OCI-LY1 (cell line): ENCODE measurements around the gene IDUA.

Source experiments
- H2AFZ ChIP-seq: fragments of 200-600 bp; sonication (generic), shearing (Covaris generic); 2 replicates; pipeline ENCODE4 v1.6.0; 2014; ENCODE audit warnings: antibody characterized with exemption, mild to moderate bottlenecking, low read length
- H3F3A ChIP-seq: fragments of 200-600 bp; sonication (generic), shearing (Covaris generic); 2 replicates; pipeline ENCODE4 v1.6.0; 2014; ENCODE audit warnings: mild to moderate bottlenecking, antibody characterized with exemption, low read length, moderate library complexity; ENCODE audit not compliant: insufficient read depth
- H3K27ac ChIP-seq: fragments of 200-600 bp; sonication (generic); 2 replicates; pipeline ENCODE4 v1.5.1; 2014; ENCODE audit warnings: low read length, mixed run types, mild to moderate bottlenecking, low read depth; ENCODE audit not compliant: poor library complexity, severe bottlenecking
- H3K27me3 ChIP-seq: fragments of 200-600 bp; sonication (generic); 2 replicates; pipeline ENCODE4 v1.6.0; 2014; ENCODE audit warnings: antibody characterized with exemption, mild to moderate bottlenecking, low read length, moderate library complexity; ENCODE audit not compliant: insufficient read depth
- H3K36me3 ChIP-seq: fragments of 200-600 bp; sonication (generic); 2 replicates; pipeline ENCODE4 v1.6.1; 2014; ENCODE audit warnings: mild to moderate bottlenecking, antibody characterized with exemption, low read length, moderate library complexity, mixed read lengths; ENCODE audit not compliant: insufficient read depth
- H3K4me1 ChIP-seq: fragments of 200-600 bp; sonication (generic); 2 replicates; pipeline ENCODE4 v1.5.1; 2014; ENCODE audit warnings: mild to moderate bottlenecking, low read length, moderate library complexity; ENCODE audit not compliant: insufficient read depth, severe bottlenecking
- H3K4me2 ChIP-seq: fragments of 200-600 bp; sonication (generic), shearing (Covaris generic); 2 replicates; pipeline ENCODE4 v1.6.1; 2014; ENCODE audit warnings: low read length
- H3K4me3 ChIP-seq: fragments of 200-600 bp; sonication (generic); 2 replicates; pipeline ENCODE4 v1.5.1; 2014; ENCODE audit warnings: low read length, low read depth, mild to moderate bottlenecking, mixed read lengths; ENCODE audit not compliant: poor library complexity, severe bottlenecking
- H3K79me2 ChIP-seq: fragments of 200-600 bp; shearing (Covaris generic); 2 replicates; pipeline ENCODE4 v1.6.1; 2016; ENCODE audit warnings: mixed run types, low read length, mixed read lengths; ENCODE audit not compliant: insufficient read depth
- H3K9ac ChIP-seq: fragments of 200-600 bp; sonication (generic), shearing (Covaris generic); 2 replicates; pipeline ENCODE4 v1.6.1; 2014; ENCODE audit warnings: mild to moderate bottlenecking, low read length, mixed read lengths
- H3K9me2 ChIP-seq: fragments of 200-600 bp; sonication (generic), shearing (Covaris generic); 2 replicates; pipeline ENCODE4 v1.6.1; 2014; ENCODE audit warnings: low read depth, mild to moderate bottlenecking, low read length, mixed read lengths
- H3K9me3 ChIP-seq: fragments of 200-600 bp; shearing (Covaris generic); 2 replicates; pipeline ENCODE4 v1.6.1; 2014; ENCODE audit warnings: low read length, mixed read lengths
- H4K20me1 ChIP-seq: fragments of 200-600 bp; sonication (generic), shearing (Covaris generic); 2 replicates; pipeline ENCODE4 v1.6.0; 2016; ENCODE audit warnings: mild to moderate bottlenecking, low read length; ENCODE audit not compliant: insufficient read depth
- CTCF ChIP-seq: fragments of 200-600 bp; sonication (generic), shearing (Covaris generic); IDR thresholded peaks from 2 replicates; pipeline ENCODE4 v1.5.1; 2017; ENCODE audit warnings: mild to moderate bottlenecking, antibody characterized with exemption, low read length, moderate library complexity, mixed read lengths
- EZH2 ChIP-seq: fragments of 200-600 bp; sonication (generic), shearing (Covaris generic); IDR thresholded peaks from 2 replicates; pipeline ENCODE4 v1.8.0; 2017; ENCODE audit warnings: borderline replicate concordance, mixed run types, mild to moderate bottlenecking, antibody characterized with exemption, low read length, moderate library complexity, mixed read lengths

The IDUA gene

GRCh38 chr4:1027219-1027914, 40.5 kb downstream of the IDUA start:
- peaks cover 7% of the 10 kb centered on the region for H3K4me1 ChIP-seq
- no peaks in the 10 kb centered on the region for H4K20me1 ChIP-seq
- H3K9me2 ChIP-seq: no peaks in the 10 kb centered on the region
- H3K79me2 ChIP-seq: no peaks in the 10 kb centered on the region
- no peak overlapping the region for H3K27ac ChIP-seq
- no peak for TF ChIP-seq EZH2
- TF ChIP-seq CTCF: no peak
- no peaks in the 10 kb centered on the region for H3K9me3 ChIP-seq
- H2AFZ ChIP-seq: no peak overlapping the region
- no peaks in the 10 kb centered on the region for H3F3A ChIP-seq
- no peaks in the 10 kb centered on the region for H3K27me3 ChIP-seq
- H3K4me2 ChIP-seq: no peak overlapping the region
- no peak overlapping the region for H3K4me3 ChIP-seq
- H3K36me3 ChIP-seq: no peaks in the 10 kb centered on the region
- H3K9ac ChIP-seq: no peak overlapping the region

GRCh38 chr4:1027915-1028238, 41.0 kb downstream of the IDUA start:
- Histone ChIP-seq H3K9me3 (no peaks in the 10 kb centered on the region), H3K27me3 (no peaks in the 10 kb centered on the region), H3F3A (no peaks in the 10 kb centered on the region), H3K4me3 (no peak overlapping the region), H3K79me2 (no peaks in the 10 kb centered on the region), H3K9me2 (no peaks in the 10 kb centered on the region), H2AFZ (no peak overlapping the region), H3K27ac (no peak overlapping the region), H3K36me3 (no peaks in the 10 kb centered on the region), H4K20me1 (no peaks in the 10 kb centered on the region), H3K9ac (no peak overlapping the region), H3K4me1 (peaks cover 7% of the 10 kb centered on the region), H3K4me2 (no peak overlapping the region)
- TF ChIP-seq CTCF (no peak), EZH2 (no peak)

GRCh38 chr4:1028574-1029220, 41.9 kb downstream of the IDUA start:
- H3K9ac ChIP-seq: no peak overlapping the region
- H3K9me3 ChIP-seq: no peaks in the 10 kb centered on the region
- no peaks in the 10 kb centered on the region for H3K27me3 ChIP-seq
- no peaks in the 10 kb centered on the region for H4K20me1 ChIP-seq
- no peak overlapping the region for H3K4me2 ChIP-seq
- TF ChIP-seq CTCF (no peak), EZH2 (no peak)
- H3F3A ChIP-seq: no peaks in the 10 kb centered on the region
- H3K4me3 ChIP-seq: no peak overlapping the region
- peaks cover 7% of the 10 kb centered on the region for H3K4me1 ChIP-seq
- H2AFZ ChIP-seq: no peak overlapping the region
- H3K9me2 ChIP-seq: no peaks in the 10 kb centered on the region
- no peaks in the 10 kb centered on the region for H3K79me2 ChIP-seq
- no peak overlapping the region for H3K27ac ChIP-seq
- no peaks in the 10 kb centered on the region for H3K36me3 ChIP-seq
